ENCODE measurements around the gene TOMM40. TPM values are rescaled to one million over a fixed set of nuclear protein-coding genes. Genes with fewer than 3 reads are reported as not detected.
"Not testable (repeated sequence)": the region's sequence is repeated elsewhere in the genome, so short reads cannot be mapped to it uniquely, and the experiment has no call there.

Gene TOMM40
- total and polyA plus RNA-seq, 9 of the 15 experiments (the other 6 are each of a cell fraction or from before 2014, with no cell fraction given) = 0.89 to 290 (median 160) TPM

- not testable (repeated sequence) for H3K9me1 ChIP-seq (ENCODE audit: control insufficient read depth, insufficient read depth, low read length); H3K9me3 ChIP-seq (replicated peaks; ENCODE audit: control insufficient read depth, insufficient read depth, low read depth, low read length); H3K27me3 ChIP-seq (ENCODE audit: control insufficient read depth in 2 of 2, insufficient read depth in 2 of 2, low read length in 2 of 2); BruUV-seq (replicated peaks); H4K20me1 ChIP-seq (replicated peaks; ENCODE audit: control insufficient read depth, insufficient read depth, low read length); H3K79me2 ChIP-seq (ENCODE audit: control insufficient read depth, insufficient read depth, low read length); TF ChIP-seq ZNF740 (tag; IDR thresholded peaks at IDR 0.05)
- ChIA-PET POLR2A (interaction anchor here (0.6 to 1.6 kb wide), 7 partner anchors 8 to 236 kb away, joined by 3 to 7 read pairs (median 3); partner anchors contain the start of gene APOE), CTCF (ENCODE audit: low intra/inter-chr PET ratio) (interaction anchor here (1.0 kb wide), 1 partner anchor 38 kb away, joined by 3 read pairs; no protein-coding TSS in a partner anchor)
- WGBS (ENCODE audit: insufficient coverage, low coverage, missing lambda C conversion rate) = 1% methylated on average over 22 of the region's 23 CpGs
- intact Hi-C loops (cut with micrococcal nuclease) (loop anchor here (2.0 kb wide), 1 partner anchor 23 kb away; the partner anchor contains the start of gene TOMM40), in situ Hi-C loops (cut with MboI) (loop anchor here (5.0 kb wide), 1 partner anchor 39 kb away; no protein-coding TSS in a partner anchor)
- H3K9ac ChIP-seq (ENCODE audit: insufficient read depth in 1 of 2, low read depth in 2 of 2, low read length in 2 of 2) = peak overlapping the region; percentile 85 to 92
- ATAC-seq (peak; percentile 29), DNase-seq (ENCODE audit: extremely low read depth in 1 of 4, low spot score in 3 of 4) (peak in 2 of 4 experiments; percentile 37 to 72), FAIRE-seq (peak; percentile 40)
- peaks cover 36 to 74% of the 10 kb centered on the region in 2 experiments for H3K4me1 ChIP-seq (replicated peaks in 1 of 2; ENCODE audit: control insufficient read depth in 2 of 2, insufficient read depth in 2 of 2, low read length in 2 of 2)
- peaks cover 12% of the 10 kb centered on the region; the same call in 1 of the 3 replicates for H3K36me3 ChIP-seq (ENCODE audit: control insufficient read depth, insufficient read depth, low read length)
- H3K4me2 ChIP-seq (ENCODE audit: insufficient read depth, low read length) = peak overlapping the region; percentile 67
- H3K27ac ChIP-seq (ENCODE audit: extremely low read depth, low read depth, low read length) = peak overlapping the region; percentile 91
- peak overlapping the region; percentile 43 for H3K4me3 ChIP-seq
- H2AFZ ChIP-seq (ENCODE audit: low read depth, low read length) = peak overlapping the region; percentile 98
- peak; percentile 43; the same call in 1 of the 2 replicates for TF ChIP-seq KLF16 (IDR thresholded peaks at IDR 0.05)
- peak; percentile 14; the same call in 1 of the 2 replicates for TF ChIP-seq HDAC8 (tag; IDR thresholded peaks at IDR 0.05)
- 0 out of 6 replicates have a peak, but pooled peaks of 1 of the 3 experiments have one; percentile 9 for TF ChIP-seq ZBTB11 (CRISPR knock-in tag; IDR thresholded peaks at IDR 0.05)
- peak; percentile 84 for TF ChIP-seq SMAD4 (CRISPR knock-in tag; conservative IDR thresholded peaks at IDR 0.05)
- peak; percentile 49 for TF ChIP-seq DACH1 (IDR thresholded peaks at IDR 0.05; ENCODE audit: partially characterized antibody)
- peak; percentile 100 for TF ChIP-seq THRA (IDR thresholded peaks at IDR 0.05)
- peak; percentile 19 for TF ChIP-seq BRD9 (IDR thresholded peaks at IDR 0.05; ENCODE audit: low read depth, partially characterized antibody)
- peak; percentile 79 for TF ChIP-seq TCF3 (CRISPR knock-in tag; IDR thresholded peaks at IDR 0.05)
- 0 out of 2 replicates have a peak, but pooled peaks have one; percentile 66 for TF ChIP-seq ZNF740 (CRISPR knock-in tag; IDR thresholded peaks at IDR 0.05)
- TF ChIP-seq VEZF1 (CRISPR knock-in tag; IDR thresholded peaks at IDR 0.05) = peak; percentile 47
Measured at GRCh38 chr19:44913512-44914432, 22.7 kb downstream of the TOMM40 start.

All from K562 (cell line).